Endothelial cell of umbilical vein (primary cell): ENCODE measurements around the gene SPAG16. TPM values are rescaled to one million over a fixed set of nuclear protein-coding genes. Genes with fewer than 3 reads are reported as not detected.

Experiments
- BruUV-seq: library from RNA; stranded (reverse); fragments of 400-500 nt; replicated peaks from 2 replicates; lab custom pipeline; 2021; lab: Mats Ljungman, UMichigan
- CTCF ChIA-PET: fragments of 300-600, 350-600 bp; sonication (Branson Sonifier 250); formaldehyde crosslinking; loops from one replicate; lab custom pipeline; 2021; ENCODE audit warnings: antibody characterized with exemption, inconsistent platforms; lab: Charles Lee
- POLR2A ChIA-PET: fragments of 300-600, 350-600 bp; sonication (Branson Sonifier 250); formaldehyde crosslinking; loops from one replicate; lab custom pipeline; 2021; ENCODE audit warnings: antibody characterized with exemption, inconsistent platforms; lab: Charles Lee
- DNase-seq: peaks from one replicate; pipeline ENCODE4 v3.0.0-alpha.2; 2011; ENCODE audit warnings: low read depth, low spot score
- FAIRE-seq: peaks from 2 replicates; lab custom pipeline; 2011; peaks lifted over from hg19 to GRCh38; lab: Jason Lieb, UNC
- H2AFZ ChIP-seq: 2 replicates; pipeline ENCODE4 v1.6.0; 2012; ENCODE audit warnings: low read depth, low read length, control low read depth, inconsistent platforms
- H3K27ac ChIP-seq: 2 replicates; pipeline ENCODE4 v1.5.1; 2011; ENCODE audit warnings: low read depth, mild to moderate bottlenecking, control low read depth, low read length, moderate library complexity; ENCODE audit not compliant: insufficient read depth
- H3K27me3 ChIP-seq, 2 experiments: 2 replicates each; pipeline versions ENCODE4 v1.6.0 to v1.6.1; 2011; ENCODE audit warnings: low read length in 2 of 2, mixed read lengths in 1 of 2; ENCODE audit not compliant: control insufficient read depth in 2 of 2, insufficient read depth in 2 of 2
- H3K36me3 ChIP-seq, 2 experiments: 2 replicates in 1 of 2; 3 replicates in 1 of 2; pipeline ENCODE4 v1.5.1; 2011; ENCODE audit warnings: low read length in 2 of 2, mild to moderate bottlenecking in 1 of 2, moderate library complexity in 1 of 2; ENCODE audit not compliant: control insufficient read depth in 2 of 2, insufficient read depth in 2 of 2; ENCODE audit errors: extremely low read depth in 1 of 2
- H3K4me1 ChIP-seq: 3 replicates; pipeline ENCODE4 v1.5.1; 2011; ENCODE audit warnings: mild to moderate bottlenecking, low read length; ENCODE audit not compliant: control insufficient read depth, insufficient read depth; ENCODE audit errors: extremely low read depth
- H3K4me2 ChIP-seq: 2 replicates; pipeline ENCODE4 v1.6.1; 2011; ENCODE audit warnings: low read length, control low read depth, mixed read lengths; ENCODE audit not compliant: insufficient read depth
- H3K4me3 ChIP-seq, 3 experiments: fragments of 200-600 bp in 1 of 3; sonication (generic), shearing (Covaris generic) in 1 of 3; replicated peaks in 1 of 3; 2 replicates each; pipeline ENCODE4 v1.5.1; 2011 to 2016; ENCODE audit warnings: control low read depth in 3 of 3, low read length in 3 of 3, mild to moderate bottlenecking in 2 of 3, inconsistent platforms in 1 of 3, low read depth in 1 of 3, moderate library complexity in 1 of 3; ENCODE audit not compliant: insufficient read depth in 1 of 3
- H3K79me2 ChIP-seq: 2 replicates; pipeline ENCODE4 v1.6.0; 2012; ENCODE audit warnings: low read length, inconsistent platforms; ENCODE audit not compliant: control insufficient read depth, insufficient read depth
- H3K9ac ChIP-seq: replicated peaks from 2 replicates; pipeline ENCODE3; 2011; ENCODE audit warnings: low read length, control low read depth; ENCODE audit not compliant: insufficient read depth; ENCODE audit errors: extremely low read depth
- H3K9me1 ChIP-seq: replicated peaks from 3 replicates; pipeline ENCODE4 v1.6.0; 2011; ENCODE audit warnings: mild to moderate bottlenecking, low read length; ENCODE audit not compliant: control insufficient read depth, insufficient read depth; ENCODE audit errors: extremely low read depth
- H3K9me3 ChIP-seq: replicated peaks from 2 replicates; pipeline ENCODE4 v1.5.1; 2012; ENCODE audit warnings: low read length, inconsistent platforms; ENCODE audit not compliant: control insufficient read depth, insufficient read depth
- H4K20me1 ChIP-seq: replicated peaks from 2 replicates; pipeline ENCODE3; 2011; ENCODE audit warnings: mild to moderate bottlenecking, low read length; ENCODE audit not compliant: control insufficient read depth, insufficient read depth; ENCODE audit errors: extremely low read depth
- EZH2 ChIP-seq: IDR thresholded peaks from 2 replicates; pipeline ENCODE4 v1.6.1; 2012; ENCODE audit warnings: borderline replicate concordance, low read depth, mild to moderate bottlenecking, moderate library complexity, low read length, inconsistent platforms; ENCODE audit not compliant: severe bottlenecking
- FOS ChIP-seq: IDR thresholded peaks from 2 replicates; pipeline ENCODE4 v1.6.1; 2011; ENCODE audit warnings: mild to moderate bottlenecking, low read length, moderate library complexity, borderline replicate concordance; ENCODE audit not compliant: insufficient read depth
- GATA2 ChIP-seq: IDR thresholded peaks from 2 replicates; pipeline ENCODE4 v1.7.0; 2011; ENCODE audit warnings: low read depth, mild to moderate bottlenecking, moderate library complexity, mixed read lengths, low read length; ENCODE audit not compliant: insufficient read length, insufficient read depth
- JUN ChIP-seq: IDR thresholded peaks from 2 replicates; pipeline ENCODE4 v1.6.1; 2011; ENCODE audit warnings: borderline replicate concordance, low read depth; ENCODE audit not compliant: insufficient read length, insufficient read depth
- MYC ChIP-seq: IDR thresholded peaks from one replicate; pipeline ENCODE4 v1.6.1; 2011; ENCODE audit warnings: mild to moderate bottlenecking, low read depth, low read length
- POLR2A ChIP-seq: IDR thresholded peaks from 2 replicates; pipeline ENCODE4 v1.6.1; 2012; ENCODE audit warnings: low read depth, mild to moderate bottlenecking, control low read depth, low read length
- POLR2AphosphoS5 ChIP-seq: IDR thresholded peaks from 2 replicates; pipeline ENCODE4 v1.6.1; 2012; ENCODE audit warnings: low read depth, mild to moderate bottlenecking, control low read depth, low read length, moderate library complexity; ENCODE audit not compliant: insufficient read depth
- dilution Hi-C: fragments of 300-500 bp; cut with MboI; formaldehyde crosslinking; loops from one replicate; pipeline ENCODE4 v1.15.0; 2019; ENCODE audit warnings: low sequenced_read_pairs; ENCODE audit not compliant: extremely low pct_ligation_motif_present
- intact Hi-C: fragments of 100-400 bp; cut with micrococcal nuclease; formaldehyde crosslinking; loops from one replicate; pipeline ENCODE4 v1.10.0; 2022
- polyA plus RNA-seq, 4 experiments: library from polyadenylated mRNA; depleted of rRNA in 3 of 4; stranded (reverse) in 3 of 4; unstranded in 1 of 4; fragments of >200 nt; gene quantifications; 2 replicates each; pipeline versions ENCODE4 v1.2.1 to v1.2.3, GENCODE V29; 2011 to 2012; ENCODE audit warnings: missing spikeins in 1 of 4
- total RNA-seq: library from RNA; stranded (reverse); gene quantifications from 2 replicates; pipeline ENCODE4 v1.2.3, GENCODE V29; 2021
- TF ChIP-seq, protein P1 (sequence below), 2 donors: IDR thresholded peaks; 1 replicate in 1 of 2; 2 replicates in 1 of 2; pipeline ENCODE4 v1.5.1; 2011; ENCODE audit warnings: low read length in 2 of 2, mild to moderate bottlenecking in 2 of 2, moderate library complexity in 2 of 2, control low read depth in 1 of 2, inconsistent platforms in 1 of 2, low read depth in 1 of 2; ENCODE audit not compliant: insufficient read depth in 1 of 2; ENCODE audit errors: extremely low read depth in 1 of 2
- TF ChIP-seq, protein P2 (sequence below): IDR thresholded peaks from 2 replicates; pipeline ENCODE4 v1.6.1; 2011; ENCODE audit not compliant: insufficient read depth, insufficient read length

Gene SPAG16
- total and polyA plus RNA-seq, 2 donors (not counting 3 experiments of a cell fraction or from before 2014, with no cell fraction given) = 4.0 to 7.7 TPM

DNA sequence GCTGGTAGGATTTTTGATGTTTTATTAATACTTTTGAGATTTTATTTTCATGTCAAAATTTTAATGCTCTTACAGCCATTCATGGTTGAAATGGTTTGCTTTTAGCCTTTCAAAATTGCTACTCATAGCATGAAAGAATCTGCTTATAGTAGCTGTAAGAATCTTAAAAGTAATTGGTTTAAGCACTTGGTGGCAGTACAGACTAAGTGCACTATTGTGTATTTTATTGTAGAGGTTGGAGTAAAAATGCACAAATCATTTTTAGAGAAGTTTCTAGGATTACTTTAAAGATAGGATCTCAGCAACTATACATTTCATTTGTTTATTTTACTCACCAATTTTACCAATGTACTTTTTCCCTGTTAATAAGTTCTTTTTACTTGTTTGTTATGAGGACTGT is 205.8 kb downstream of the SPAG16 start:
- no peak overlapping the region for H3K4me2 ChIP-seq

More for the DNA sequence above, 205.8 kb downstream of the SPAG16 start:
- DNase-seq = no peak
- TF ChIP-seq JUN (no peak), EZH2 (no peak), MYC (no peak), POLR2AphosphoS5 (no peak), FOS (no peak), POLR2A (no peak), GATA2 (no peak)
- TF ChIP-seq, protein P1, sequence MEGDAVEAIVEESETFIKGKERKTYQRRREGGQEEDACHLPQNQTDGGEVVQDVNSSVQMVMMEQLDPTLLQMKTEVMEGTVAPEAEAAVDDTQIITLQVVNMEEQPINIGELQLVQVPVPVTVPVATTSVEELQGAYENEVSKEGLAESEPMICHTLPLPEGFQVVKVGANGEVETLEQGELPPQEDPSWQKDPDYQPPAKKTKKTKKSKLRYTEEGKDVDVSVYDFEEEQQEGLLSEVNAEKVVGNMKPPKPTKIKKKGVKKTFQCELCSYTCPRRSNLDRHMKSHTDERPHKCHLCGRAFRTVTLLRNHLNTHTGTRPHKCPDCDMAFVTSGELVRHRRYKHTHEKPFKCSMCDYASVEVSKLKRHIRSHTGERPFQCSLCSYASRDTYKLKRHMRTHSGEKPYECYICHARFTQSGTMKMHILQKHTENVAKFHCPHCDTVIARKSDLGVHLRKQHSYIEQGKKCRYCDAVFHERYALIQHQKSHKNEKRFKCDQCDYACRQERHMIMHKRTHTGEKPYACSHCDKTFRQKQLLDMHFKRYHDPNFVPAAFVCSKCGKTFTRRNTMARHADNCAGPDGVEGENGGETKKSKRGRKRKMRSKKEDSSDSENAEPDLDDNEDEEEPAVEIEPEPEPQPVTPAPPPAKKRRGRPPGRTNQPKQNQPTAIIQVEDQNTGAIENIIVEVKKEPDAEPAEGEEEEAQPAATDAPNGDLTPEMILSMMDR (IDR thresholded peaks at IDR 0.05; ENCODE audit: extremely low read depth in 1 of 2, insufficient read depth in 1 of 2, low read depth in 1 of 2, low read length in 2 of 2) = no peak
- TF ChIP-seq, protein P2, sequence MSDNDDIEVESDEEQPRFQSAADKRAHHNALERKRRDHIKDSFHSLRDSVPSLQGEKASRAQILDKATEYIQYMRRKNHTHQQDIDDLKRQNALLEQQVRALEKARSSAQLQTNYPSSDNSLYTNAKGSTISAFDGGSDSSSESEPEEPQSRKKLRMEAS = no peak
- no peaks in the 10 kb centered on the region for H3K27me3 ChIP-seq
- H3K4me3 ChIP-seq = no peak overlapping the region
- no TSS peak for BruUV-seq
- H3K9me3 ChIP-seq = no peaks in the 10 kb centered on the region
- intact Hi-C loops (no loop called here), dilution Hi-C loops (no loop called here)
- H2AFZ ChIP-seq = no peak overlapping the region
- ChIA-PET POLR2A (no interaction called here), CTCF (no interaction called here)
- no peak for FAIRE-seq
- no peak overlapping the region for H3K27ac ChIP-seq
- no peaks in the 10 kb centered on the region for H3K9me1 ChIP-seq
- no peaks in the 10 kb centered on the region for H4K20me1 ChIP-seq
- H3K79me2 ChIP-seq = no peaks in the 10 kb centered on the region
- H3K4me1 ChIP-seq = no peaks in the 10 kb centered on the region
- no peak overlapping the region for H3K9ac ChIP-seq
- H3K36me3 ChIP-seq = no peaks in the 10 kb centered on the region
